ENCODE measurements around the gene FGF23. TPM values are rescaled to one million over a fixed set of nuclear protein-coding genes. Genes with fewer than 3 reads are reported as not detected.

The FGF23 gene
- total and polyA plus RNA-seq, 2 of the 4 experiments (the other 2 are of a cell fraction) = not detected

DNA sequence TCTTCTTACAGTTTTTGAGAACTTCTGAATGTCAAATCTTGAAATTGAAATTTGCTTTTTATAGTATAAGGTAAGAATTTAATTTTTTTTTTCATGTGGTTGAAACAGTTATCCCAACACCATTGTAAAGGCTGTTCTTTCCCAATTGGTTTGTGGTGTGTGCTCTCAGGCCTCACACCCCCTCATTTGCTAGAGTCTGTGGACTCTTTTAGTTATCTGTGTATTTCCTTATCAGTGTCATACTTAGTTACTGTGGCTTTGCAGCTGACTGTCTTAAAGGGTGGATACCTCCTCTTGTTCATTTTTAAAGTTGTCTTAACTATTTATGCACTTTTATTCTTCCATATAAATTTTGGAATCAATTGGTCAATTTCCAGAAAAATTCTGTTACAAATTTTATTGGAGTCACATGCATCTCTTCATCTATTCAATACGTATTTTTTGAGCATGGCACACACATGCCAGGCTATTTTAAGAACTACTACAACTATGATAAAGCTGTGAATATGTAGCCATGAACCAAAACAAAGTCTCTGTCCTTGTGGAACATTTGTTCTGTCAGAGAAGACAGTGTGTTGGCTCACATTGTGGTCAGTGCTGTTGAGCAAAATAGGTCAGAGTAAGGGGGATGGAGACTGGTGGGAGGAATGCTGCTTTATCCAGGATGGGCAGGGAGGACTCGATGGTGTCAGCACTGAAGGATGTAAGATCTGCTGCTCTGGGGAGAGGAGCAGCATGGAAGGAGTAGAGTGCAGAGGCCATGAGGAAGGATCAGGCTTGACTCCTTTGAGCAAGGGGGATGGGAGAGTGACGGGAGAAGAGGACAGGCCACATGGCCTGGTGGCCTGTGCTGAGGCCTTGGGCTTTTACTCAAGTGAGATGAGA lies 24.1 kb downstream of the FGF23 start (continued):
- TF ChIP-seq RFX5 (IDR thresholded peaks at IDR 0.05; ENCODE audit: low read depth, low read length) = no peak

DNA sequence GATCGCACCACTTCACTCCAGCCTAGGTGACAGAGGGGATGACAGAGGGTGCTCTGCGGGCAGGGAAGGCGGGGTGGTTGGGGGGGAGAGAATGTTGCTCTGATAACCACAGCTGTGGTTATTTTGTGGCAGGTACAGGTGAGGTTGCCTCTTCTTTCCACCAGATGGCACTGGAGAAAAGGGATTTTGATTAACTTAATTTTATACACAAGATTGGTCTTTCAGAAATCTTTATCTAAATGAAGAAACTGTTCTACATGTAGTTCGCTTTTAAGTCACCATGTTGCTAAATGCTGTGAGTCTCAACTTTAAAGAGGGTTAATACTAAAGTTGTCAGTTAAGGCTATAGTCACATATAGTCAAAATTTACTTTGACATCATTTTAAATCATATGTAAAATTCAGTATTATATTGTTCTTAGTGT lies 25.7 kb downstream of the FGF23 start:
- TF ChIP-seq CHD1 (IDR thresholded peaks at IDR 0.05; ENCODE audit: low read depth, low read length) = no peak
- TF ChIP-seq, protein P1, sequence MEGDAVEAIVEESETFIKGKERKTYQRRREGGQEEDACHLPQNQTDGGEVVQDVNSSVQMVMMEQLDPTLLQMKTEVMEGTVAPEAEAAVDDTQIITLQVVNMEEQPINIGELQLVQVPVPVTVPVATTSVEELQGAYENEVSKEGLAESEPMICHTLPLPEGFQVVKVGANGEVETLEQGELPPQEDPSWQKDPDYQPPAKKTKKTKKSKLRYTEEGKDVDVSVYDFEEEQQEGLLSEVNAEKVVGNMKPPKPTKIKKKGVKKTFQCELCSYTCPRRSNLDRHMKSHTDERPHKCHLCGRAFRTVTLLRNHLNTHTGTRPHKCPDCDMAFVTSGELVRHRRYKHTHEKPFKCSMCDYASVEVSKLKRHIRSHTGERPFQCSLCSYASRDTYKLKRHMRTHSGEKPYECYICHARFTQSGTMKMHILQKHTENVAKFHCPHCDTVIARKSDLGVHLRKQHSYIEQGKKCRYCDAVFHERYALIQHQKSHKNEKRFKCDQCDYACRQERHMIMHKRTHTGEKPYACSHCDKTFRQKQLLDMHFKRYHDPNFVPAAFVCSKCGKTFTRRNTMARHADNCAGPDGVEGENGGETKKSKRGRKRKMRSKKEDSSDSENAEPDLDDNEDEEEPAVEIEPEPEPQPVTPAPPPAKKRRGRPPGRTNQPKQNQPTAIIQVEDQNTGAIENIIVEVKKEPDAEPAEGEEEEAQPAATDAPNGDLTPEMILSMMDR (conservative IDR thresholded peaks at IDR 0.05; ENCODE audit: low read depth, low read length) = peak; percentile 30; the same call in 1 of the 2 replicates
- H2BK15ac ChIP-seq (ENCODE audit: low read depth, low read length) = no peak overlapping the region
- dilution Hi-C loops (cut with HindIII; ENCODE audit: low sequenced_read_pairs, unreplicated experiment) = no loop called here
- WGBS, 2 experiments (ENCODE audit: extremely low coverage in 2 of 2, insufficient read length in 1 of 2) = no CpG with 5 or more reads among the region's 4 CpGs
- H4K5ac ChIP-seq (ENCODE audit: low read depth, low read length) = no peak overlapping the region
- H4K20me1 ChIP-seq (ENCODE audit: insufficient read depth, low read length) = no peaks in the 10 kb centered on the region; the same call in 1 of the 2 replicates
- no peak overlapping the region for H2AK9ac ChIP-seq (replicated peaks; ENCODE audit: low read depth, low read length, poor library complexity)
- H4K91ac ChIP-seq (ENCODE audit: insufficient read depth, low read depth, low read length) = no peak overlapping the region
- no peak overlapping the region for H2AFZ ChIP-seq (replicated peaks; ENCODE audit: low read length, poor library complexity)
- intact Hi-C loops (cut with micrococcal nuclease) = loop anchor here (2.0 kb wide), 1 partner anchor 173 kb away; no protein-coding TSS in a partner anchor
- no peak overlapping the region for H3K4me2 ChIP-seq (ENCODE audit: low read depth, low read length)
- H2BK20ac ChIP-seq (ENCODE audit: low read depth, low read length) = no peak overlapping the region
- no peak overlapping the region for H3K14ac ChIP-seq (replicated peaks; ENCODE audit: low read depth, low read length)
- no TSS peak for BruUV-seq (replicated peaks)
- H3K9me3 ChIP-seq (ENCODE audit: control insufficient read depth, insufficient read depth, low read length) = no peaks in the 10 kb centered on the region
- no peak overlapping the region for H2BK120ac ChIP-seq (ENCODE audit: low read depth, low read length)
- no peaks in the 10 kb centered on the region for H3K4me1 ChIP-seq (ENCODE audit: control insufficient read depth, insufficient read depth, low read length)
- H3K4ac ChIP-seq (ENCODE audit: low read depth, low read length) = no peak overlapping the region
- no peak overlapping the region for H4K8ac ChIP-seq (ENCODE audit: low read depth in 2 of 2, low read length in 2 of 2)
- peaks cover 7% of the 10 kb centered on the region for H3K36me3 ChIP-seq (ENCODE audit: control insufficient read depth, insufficient read depth, low read length)
- H3K9me1 ChIP-seq (ENCODE audit: insufficient read depth, low read length) = no peaks in the 10 kb centered on the region
- no peak overlapping the region for H3K9ac ChIP-seq (ENCODE audit: low read depth, low read length)
- DNase-seq (no peak), ATAC-seq (ENCODE audit: low read depth) (no peak)
- in situ Hi-C loops (cut with MboI; ENCODE audit: low sequenced_read_pairs) = no loop called here
- H3K56ac ChIP-seq (ENCODE audit: extremely low read depth, insufficient read depth, low read length) = no peak overlapping the region
- H3K79me1 ChIP-seq (ENCODE audit: low read depth in 1 of 2, low read length in 2 of 2) = no peaks in the 10 kb centered on the region
- H3K27me3 ChIP-seq (ENCODE audit: control insufficient read depth, insufficient read depth, low read length) = no peaks in the 10 kb centered on the region
- CTCF ChIA-PET = no interaction called here
- POLR2A ChIA-PET (ENCODE audit: unreplicated experiment) = no interaction called here
- H3K18ac ChIP-seq (ENCODE audit: low read depth, low read length) = no peak overlapping the region
- H3K23ac ChIP-seq (ENCODE audit: low read depth, low read length) = no peak overlapping the region
- H2AK5ac ChIP-seq (ENCODE audit: low read depth, low read length) = no peak overlapping the region
- no peak overlapping the region for H2BK5ac ChIP-seq (ENCODE audit: low read depth, low read length, poor library complexity, severe bottlenecking)
- no peak overlapping the region for H3K4me3 ChIP-seq (ENCODE audit: insufficient read depth, low read depth, low read length)
- no peak overlapping the region for H3K27ac ChIP-seq (ENCODE audit: insufficient read depth, low read length)

Measured in IMR-90 (cell line).